Renal pelvis (tissue), 4 donors: ENCODE measurements around the gene BMPR1B. TPM values are rescaled to one million over a fixed set of nuclear protein-coding genes. Genes with fewer than 3 reads are reported as not detected.

Source experiments
- DNase-seq: peaks from one replicate; pipeline ENCODE4 v3.0.0-alpha.2; 2013
- polyA plus RNA-seq, 3 donors: library from polyadenylated mRNA; unstranded; fragments of 120-200 nt; gene quantifications; one replicate each; pipeline ENCODE4 v1.2.1, GENCODE V29; 2013; ENCODE audit not compliant: insufficient read length in 3 of 3

The BMPR1B gene
- polyA plus RNA-seq, 3 donors: 17.3 to 24.4 (median 18.2) TPM

- DNase-seq: no peak
Observed at GRCh38 chr4:95181243-95181995, 423.7 kb downstream of the BMPR1B start.

GRCh38 chr4:95181996-95182306 lies 424.2 kb downstream of the BMPR1B start:
- no peak for DNase-seq

- no peak for DNase-seq
Observed at GRCh38 chr4:95183656-95184408, 426.1 kb downstream of the BMPR1B start.

GRCh38 chr4:95186666-95187065 lies 428.9 kb downstream of the BMPR1B start:
- no peak for DNase-seq

GRCh38 chr4:95188701-95189370 lies 431.1 kb downstream of the BMPR1B start:
- no peak for DNase-seq

- DNase-seq: peak; percentile 16
Observed at GRCh38 chr4:95190751-95191436, 433.1 kb downstream of the BMPR1B start.

- no peak for DNase-seq
Observed at GRCh38 chr4:95191537-95191936, 433.8 kb downstream of the BMPR1B start.

GRCh38 chr4:95193391-95194224 lies 435.9 kb downstream of the BMPR1B start:
- DNase-seq: no peak

- no peak for DNase-seq
Observed at GRCh38 chr4:95197353-95197752, 439.6 kb downstream of the BMPR1B start.

GRCh38 chr4:95198961-95199360 lies 441.2 kb downstream of the BMPR1B start:
- no peak for DNase-seq

- no peak for DNase-seq
Observed at GRCh38 chr4:95204267-95204844, 446.6 kb downstream of the BMPR1B start.

- DNase-seq: no peak
Observed at GRCh38 chr4:95204873-95205272, 447.1 kb downstream of the BMPR1B start.
